Activated CD4-positive, alpha-beta memory T cell treated with anti-CD3 and anti-CD28 coated beads, Interleukin-2, amount 10 ng/mL, durations not matched to agents 7 days and 5 days (primary cell): ENCODE data around the gene IPCEF1. TPM values are rescaled to one million over a fixed set of nuclear protein-coding genes. Genes with fewer than 3 reads are reported as not detected.

Source experiments
- CTCF ChIA-PET: fragments of 350-600 bp; sonication (Branson Sonifier 250); formaldehyde crosslinking; loops from one replicate; lab custom pipeline; 2021; ENCODE audit warnings: antibody characterized with exemption, inconsistent platforms; lab: Charles Lee
- POLR2A ChIA-PET: fragments of 350-600 bp; sonication (Branson Sonifier 250); formaldehyde crosslinking; loops from one replicate; lab custom pipeline; 2021; ENCODE audit warnings: antibody characterized with exemption; lab: Charles Lee
- DNase-seq: peaks from one replicate; pipeline ENCODE4 v3.0.0-alpha.2; 2020
- H3K27ac Mint-ChIP-seq: one replicate; pipeline ENCODE4 v1.8.0; 2021; ENCODE audit warnings: mild to moderate bottlenecking, mixed read lengths
- H3K27me3 Mint-ChIP-seq: one replicate; pipeline ENCODE4 v1.8.0; 2021; ENCODE audit warnings: mixed read lengths
- H3K36me3 Mint-ChIP-seq: one replicate; pipeline ENCODE4 v1.8.0; 2021; ENCODE audit warnings: low read depth, mixed read lengths
- H3K4me1 Mint-ChIP-seq: one replicate; pipeline ENCODE4 v1.8.0; 2021; ENCODE audit warnings: mixed read lengths
- H3K4me3 Mint-ChIP-seq: one replicate; pipeline ENCODE4 v1.8.0; 2021; ENCODE audit warnings: mild to moderate bottlenecking, mixed read lengths
- H3K9me3 Mint-ChIP-seq: one replicate; pipeline ENCODE4 v1.8.0; 2021; ENCODE audit warnings: mixed read lengths
- total RNA-seq, 2 experiments: library from RNA; stranded (reverse); gene quantifications; one replicate each; pipeline ENCODE4 v1.2.3, GENCODE V29; 2021

The IPCEF1 gene
- total RNA-seq, 2 experiments from 2014 or later = 13.8 to 20.3 TPM

DNA sequence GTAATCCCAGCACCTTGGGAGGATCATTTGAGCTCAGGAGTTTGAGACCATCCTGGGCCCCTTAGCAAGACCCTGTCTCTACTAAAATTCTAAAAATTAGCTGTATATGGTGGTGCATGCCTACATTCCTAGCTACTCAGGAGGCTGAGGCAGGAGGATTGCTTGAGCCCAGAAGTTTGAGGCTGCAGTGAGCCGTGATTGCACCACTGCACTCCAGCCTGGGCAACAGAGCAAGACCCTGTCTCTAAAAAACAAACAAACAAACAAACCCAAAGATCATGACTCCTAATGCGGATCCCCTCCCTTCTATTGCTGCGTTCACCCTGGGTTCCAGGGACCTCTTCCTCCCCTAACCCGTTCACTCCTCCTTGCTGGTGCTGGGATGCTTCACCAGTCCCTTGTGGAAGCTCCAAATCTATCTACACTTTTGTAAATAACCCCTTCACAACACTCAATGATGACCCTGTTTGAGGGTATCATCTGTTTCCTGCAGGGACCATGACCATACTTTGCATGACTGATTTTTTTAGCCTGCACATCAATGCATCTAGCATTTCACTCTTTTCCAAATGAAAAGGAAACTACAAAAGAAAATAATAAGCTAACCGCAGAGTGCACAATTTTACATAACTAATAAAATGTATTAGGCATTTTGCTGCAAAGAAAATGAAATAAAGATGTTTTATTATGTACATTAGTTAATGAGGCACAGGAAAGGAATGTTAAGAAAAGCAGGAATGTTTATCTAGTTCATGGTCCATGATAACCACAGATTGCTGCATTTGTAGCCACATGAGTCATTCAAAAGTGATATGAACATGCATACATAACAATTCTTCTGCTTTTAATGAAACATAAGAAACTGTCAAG lies 30.5 kb upstream of the IPCEF1 start:
- Mint-ChIP-seq H3K36me3 (no peaks in the 10 kb centered on the region), H3K27me3 (peaks cover 11% of the 10 kb centered on the region), H3K4me3 (no peak overlapping the region), H3K4me1 (no peaks in the 10 kb centered on the region), H3K27ac (no peak overlapping the region), H3K9me3 (no peaks in the 10 kb centered on the region)
- POLR2A ChIA-PET = no interaction called here
- no peak for DNase-seq
- CTCF ChIA-PET = interaction anchor here (0.6 kb wide), 1 partner anchor 170 kb away, joined by 3 read pairs; no protein-coding TSS in a partner anchor

DNA sequence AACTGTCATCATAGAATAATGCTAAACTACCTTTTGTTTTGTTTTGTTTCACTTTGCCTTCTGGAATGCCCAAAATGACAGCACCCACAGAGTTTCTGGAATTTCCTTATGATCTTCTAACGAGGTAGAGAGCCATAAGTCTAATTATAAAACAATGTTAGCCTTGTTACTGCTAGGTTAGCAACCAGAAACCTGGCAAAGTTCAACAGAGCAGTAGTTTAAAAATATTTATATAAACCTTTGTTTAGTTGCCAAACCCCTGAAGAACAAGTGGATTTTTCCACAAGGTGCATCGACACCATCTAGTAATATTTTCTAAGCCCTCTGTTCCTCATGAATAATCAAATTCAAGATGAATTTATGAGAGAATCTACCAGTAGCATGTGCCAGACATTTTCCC lies 27.6 kb upstream of the IPCEF1 start:
- Mint-ChIP-seq H3K9me3 (no peaks in the 10 kb centered on the region), H3K4me1 (no peaks in the 10 kb centered on the region), H3K27me3 (peaks cover 8% of the 10 kb centered on the region), H3K4me3 (no peak overlapping the region), H3K27ac (no peak overlapping the region), H3K36me3 (no peaks in the 10 kb centered on the region)
- no peak for DNase-seq
- POLR2A ChIA-PET = no interaction called here
- CTCF ChIA-PET = no interaction called here

DNA sequence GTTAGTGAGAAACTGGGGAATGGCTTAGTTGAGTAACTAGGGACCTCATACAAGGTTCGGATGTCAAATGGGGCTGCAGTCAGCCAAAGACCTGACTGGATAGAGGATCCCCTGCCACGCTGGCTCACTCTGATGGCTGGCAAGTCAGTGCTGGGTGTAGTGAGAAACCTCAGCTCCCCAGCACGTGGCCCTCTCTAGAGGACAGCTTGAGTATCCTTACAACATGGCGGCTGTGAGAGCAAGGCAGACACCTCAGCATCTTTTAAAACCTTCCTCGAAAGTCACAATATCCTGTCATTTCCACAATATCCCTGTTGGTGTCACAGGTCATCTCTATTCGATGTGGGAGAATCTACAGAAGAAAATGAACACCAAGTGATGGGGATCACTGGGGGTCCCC lies 26.7 kb upstream of the IPCEF1 start:
- Mint-ChIP-seq H3K4me3 (no peak overlapping the region), H3K27ac (no peak overlapping the region), H3K36me3 (no peaks in the 10 kb centered on the region), H3K4me1 (no peaks in the 10 kb centered on the region), H3K27me3 (peaks cover 8% of the 10 kb centered on the region), H3K9me3 (no peaks in the 10 kb centered on the region)
- no peak for DNase-seq
- POLR2A ChIA-PET = no interaction called here
- CTCF ChIA-PET = no interaction called here

DNA sequence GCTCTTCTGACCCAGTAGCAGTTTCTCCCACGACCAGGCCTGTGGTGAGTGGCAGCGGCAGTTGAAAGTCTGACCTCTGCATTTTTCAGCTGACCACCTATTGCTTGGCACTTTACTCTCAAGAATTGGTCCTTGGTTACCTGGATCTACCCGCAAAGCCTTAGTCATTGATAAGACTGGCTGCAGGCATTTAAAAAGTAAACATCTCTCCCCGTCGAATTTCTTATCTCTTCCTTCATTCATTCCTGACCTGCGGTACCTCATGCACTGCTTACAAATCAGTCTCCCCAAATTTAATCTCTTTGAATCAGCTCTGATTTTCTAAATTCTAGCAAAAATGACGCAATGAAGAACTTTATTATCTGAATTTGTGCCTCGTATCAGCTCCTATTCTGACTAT lies 26.1 kb upstream of the IPCEF1 start:
- no peak for DNase-seq
- ChIA-PET POLR2A (no interaction called here), CTCF (no interaction called here)
- no peak overlapping the region for H3K27ac Mint-ChIP-seq
- H3K4me1 Mint-ChIP-seq = no peaks in the 10 kb centered on the region
- H3K27me3 Mint-ChIP-seq = peaks cover 8% of the 10 kb centered on the region
- no peaks in the 10 kb centered on the region for H3K9me3 Mint-ChIP-seq
- H3K36me3 Mint-ChIP-seq = no peaks in the 10 kb centered on the region
- H3K4me3 Mint-ChIP-seq = no peak overlapping the region

DNA sequence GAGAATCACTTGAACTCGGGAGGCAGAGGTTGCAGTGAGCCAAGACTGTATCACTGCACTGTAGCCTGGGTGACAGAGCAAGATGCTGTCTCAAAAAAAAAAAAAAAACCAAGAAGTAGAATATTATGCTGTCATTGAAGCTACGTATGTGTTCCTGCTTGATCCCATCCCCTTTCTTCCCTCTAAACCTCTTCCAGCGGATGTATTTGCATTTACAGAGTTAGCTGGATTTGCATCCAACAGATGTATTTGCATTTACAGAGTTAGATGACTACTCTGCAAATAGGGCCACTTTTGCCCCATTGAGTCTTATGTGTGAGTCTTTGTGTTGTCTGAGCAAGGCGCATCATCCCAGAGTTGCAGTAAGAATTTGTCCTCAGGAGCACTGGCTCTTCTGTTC lies 24.9 kb upstream of the IPCEF1 start:
- no peaks in the 10 kb centered on the region for H3K9me3 Mint-ChIP-seq
- ChIA-PET CTCF (no interaction called here), POLR2A (no interaction called here)
- H3K27ac Mint-ChIP-seq = no peak overlapping the region
- H3K36me3 Mint-ChIP-seq = no peaks in the 10 kb centered on the region
- DNase-seq = no peak
- H3K4me3 Mint-ChIP-seq = no peak overlapping the region
- no peaks in the 10 kb centered on the region for H3K4me1 Mint-ChIP-seq
- peaks cover 8% of the 10 kb centered on the region for H3K27me3 Mint-ChIP-seq

DNA sequence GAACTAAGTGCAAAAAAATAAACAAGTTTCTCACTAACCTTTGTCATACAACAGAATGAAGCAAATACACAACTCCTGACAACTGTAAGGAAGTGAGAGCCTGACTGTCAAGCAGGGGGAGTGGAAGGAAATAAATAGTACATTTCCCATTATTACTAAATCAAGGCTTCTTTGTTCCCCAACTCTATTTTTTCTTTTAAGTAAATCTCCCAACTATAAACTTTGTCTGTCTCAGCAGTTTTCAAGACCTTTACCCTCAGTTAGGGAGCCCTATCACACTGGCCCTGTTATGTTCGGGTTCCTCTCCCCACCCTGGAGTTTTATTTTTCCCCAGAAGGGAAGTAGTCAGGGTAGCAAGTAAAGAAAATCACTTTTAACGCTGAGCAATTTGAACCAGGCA lies 24.1 kb upstream of the IPCEF1 start:
- Mint-ChIP-seq H3K36me3 (no peaks in the 10 kb centered on the region), H3K27ac (no peak overlapping the region), H3K4me1 (no peaks in the 10 kb centered on the region), H3K4me3 (no peak overlapping the region), H3K27me3 (peaks cover 6% of the 10 kb centered on the region), H3K9me3 (no peaks in the 10 kb centered on the region)
- ChIA-PET CTCF (no interaction called here), POLR2A (no interaction called here)
- DNase-seq = no peak

DNA sequence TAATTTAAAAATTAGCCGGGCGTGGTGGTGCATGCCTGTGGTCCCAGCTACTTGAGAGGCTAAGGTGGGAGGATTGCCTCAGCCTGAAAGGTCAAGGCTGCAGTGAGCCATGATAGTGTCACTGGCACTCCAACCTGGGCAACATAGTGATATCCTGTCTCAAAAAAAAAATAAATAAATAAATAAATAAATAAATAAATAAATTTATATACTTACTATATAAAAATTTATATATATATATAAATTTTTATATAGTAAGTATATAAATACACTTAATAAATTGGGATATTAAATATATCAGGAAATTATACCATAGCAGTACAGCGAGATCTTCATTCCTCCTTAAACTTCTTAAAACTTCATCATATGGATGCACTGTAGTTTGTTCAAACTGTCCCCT lies 23.0 kb upstream of the IPCEF1 start:
- Mint-ChIP-seq H3K27me3 (no peaks in the 10 kb centered on the region), H3K4me1 (no peaks in the 10 kb centered on the region), H3K9me3 (no peaks in the 10 kb centered on the region), H3K36me3 (no peaks in the 10 kb centered on the region), H3K4me3 (no peak overlapping the region), H3K27ac (no peak overlapping the region)
- CTCF ChIA-PET = no interaction called here
- no peak for DNase-seq
- POLR2A ChIA-PET = no interaction called here

DNA sequence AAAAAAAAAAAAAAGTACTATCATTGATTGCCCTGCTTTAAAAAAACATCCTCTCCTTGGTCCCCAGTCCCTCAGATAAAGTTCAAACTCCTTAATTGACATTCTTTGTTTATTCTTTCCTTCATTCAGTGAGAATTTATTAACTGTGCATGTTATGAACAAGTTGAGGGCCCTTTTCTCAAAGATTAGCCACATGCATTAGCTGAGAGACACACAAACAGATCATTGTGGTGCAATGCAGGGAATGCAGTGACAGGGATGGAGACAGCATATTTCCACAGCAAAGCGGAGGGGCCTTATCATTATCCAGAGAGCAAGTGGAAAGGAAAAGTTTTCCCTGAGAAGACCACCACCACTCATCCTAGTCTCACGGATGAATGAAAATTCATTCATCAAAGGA lies 21.9 kb upstream of the IPCEF1 start:
- Mint-ChIP-seq H3K36me3 (no peaks in the 10 kb centered on the region), H3K4me1 (no peaks in the 10 kb centered on the region), H3K27ac (no peak overlapping the region), H3K27me3 (no peaks in the 10 kb centered on the region), H3K9me3 (no peaks in the 10 kb centered on the region), H3K4me3 (no peak overlapping the region)
- no peak for DNase-seq
- CTCF ChIA-PET = no interaction called here
- POLR2A ChIA-PET = no interaction called here

DNA sequence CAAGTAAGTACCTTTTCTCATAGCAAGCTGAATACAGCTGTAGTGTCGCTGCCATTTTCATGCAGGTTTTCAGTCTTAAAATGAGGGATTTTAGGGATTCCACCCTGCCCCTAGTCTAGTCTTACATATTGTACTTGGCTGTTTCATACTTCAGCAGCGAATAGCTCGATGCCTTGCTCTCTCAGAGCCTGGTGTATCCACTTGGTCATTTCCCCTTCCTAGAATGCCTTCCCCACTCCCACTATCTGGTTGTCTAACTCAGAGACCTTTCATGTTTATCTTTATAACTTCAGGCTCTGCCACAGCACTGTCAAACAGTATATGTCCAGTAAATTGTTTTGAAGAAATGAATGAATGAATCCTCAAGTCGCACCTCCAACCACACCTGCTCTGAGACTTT lies 21.1 kb upstream of the IPCEF1 start:
- Mint-ChIP-seq H3K9me3 (no peaks in the 10 kb centered on the region), H3K27me3 (peaks cover 1% of the 10 kb centered on the region), H3K27ac (no peak overlapping the region), H3K36me3 (no peaks in the 10 kb centered on the region), H3K4me3 (no peak overlapping the region), H3K4me1 (no peaks in the 10 kb centered on the region)
- CTCF ChIA-PET = no interaction called here
- POLR2A ChIA-PET = no interaction called here
- DNase-seq = no peak

DNA sequence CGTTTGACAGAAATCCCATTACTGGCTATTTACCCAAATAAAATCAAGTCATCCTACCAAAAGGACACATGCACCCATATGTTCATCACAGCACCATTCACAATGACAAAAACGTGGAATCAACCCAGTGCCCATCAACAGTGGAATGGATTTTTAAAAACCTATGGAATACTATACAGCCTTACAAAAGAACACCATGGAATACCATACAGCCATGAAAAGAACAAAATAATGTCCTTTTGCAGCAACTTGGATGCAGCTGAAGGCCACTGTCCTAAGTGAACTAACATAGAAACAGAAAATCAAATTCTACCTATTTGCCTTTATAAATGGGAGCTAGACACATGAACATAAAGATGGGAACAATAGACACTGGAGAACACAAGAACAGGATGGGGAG lies 17.4 kb upstream of the IPCEF1 start:
- DNase-seq = no peak
- no peaks in the 10 kb centered on the region for H3K9me3 Mint-ChIP-seq
- POLR2A ChIA-PET = no interaction called here
- no peaks in the 10 kb centered on the region for H3K36me3 Mint-ChIP-seq
- CTCF ChIA-PET = no interaction called here
- no peak overlapping the region for H3K27ac Mint-ChIP-seq
- no peak overlapping the region for H3K4me3 Mint-ChIP-seq
- H3K27me3 Mint-ChIP-seq = peaks cover 1% of the 10 kb centered on the region
- H3K4me1 Mint-ChIP-seq = no peaks in the 10 kb centered on the region

DNA sequence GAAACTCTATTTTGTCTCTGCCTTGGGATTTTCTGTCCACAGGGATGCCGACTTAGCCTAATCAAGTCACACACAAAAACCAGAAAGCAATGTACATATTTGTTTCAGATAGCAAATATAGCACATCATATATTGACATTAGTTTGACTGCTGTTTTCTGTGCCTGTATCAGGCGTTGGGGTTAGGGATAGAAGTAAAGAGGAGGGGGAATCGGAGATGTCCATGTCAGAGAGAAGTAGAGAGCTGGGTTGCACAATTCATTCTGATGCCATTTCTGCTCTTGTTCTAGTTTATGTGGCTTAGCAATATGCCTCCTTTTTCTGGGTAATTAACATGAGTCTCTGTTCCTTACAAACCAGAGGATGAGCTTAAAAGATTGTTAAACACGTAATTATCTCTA lies 14.7 kb upstream of the IPCEF1 start:
- Mint-ChIP-seq H3K27ac (no peak overlapping the region), H3K4me3 (no peak overlapping the region), H3K27me3 (peaks cover 1% of the 10 kb centered on the region), H3K36me3 (no peaks in the 10 kb centered on the region), H3K9me3 (no peaks in the 10 kb centered on the region), H3K4me1 (no peaks in the 10 kb centered on the region)
- DNase-seq = no peak
- CTCF ChIA-PET = interaction anchor here (0.6 to 4.2 kb wide), 2 partner anchors 96 to 218 kb away, joined by 3 to 16 read pairs; no protein-coding TSS in a partner anchor
- POLR2A ChIA-PET = no interaction called here

DNA sequence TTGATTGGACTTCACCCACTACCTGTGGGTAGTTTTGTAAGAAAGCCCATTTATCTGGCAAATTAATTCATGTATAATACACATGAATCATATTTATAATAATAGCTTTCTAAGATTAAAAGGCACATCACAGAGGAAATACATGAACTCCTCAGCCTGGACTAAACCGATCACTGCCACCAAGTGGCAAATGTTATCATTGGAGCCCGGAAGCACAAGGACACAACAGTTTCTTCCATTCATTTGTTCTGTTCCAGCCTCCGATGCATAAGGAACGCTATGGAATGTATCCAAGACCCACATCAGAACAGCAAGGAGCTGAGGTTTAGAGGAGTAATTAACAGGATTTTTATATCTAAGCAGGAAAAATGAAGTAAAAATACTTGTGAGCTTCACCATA lies 13.9 kb upstream of the IPCEF1 start:
- H3K9me3 Mint-ChIP-seq = no peaks in the 10 kb centered on the region
- no peak overlapping the region for H3K4me3 Mint-ChIP-seq
- ChIA-PET POLR2A (no interaction called here), CTCF (interaction anchor here (0.6 to 4.2 kb wide), 3 partner anchors 95 to 217 kb away, joined by 3 to 16 read pairs (median 3); no protein-coding TSS in a partner anchor)
- peaks cover 3% of the 10 kb centered on the region for H3K27me3 Mint-ChIP-seq
- no peaks in the 10 kb centered on the region for H3K36me3 Mint-ChIP-seq
- H3K4me1 Mint-ChIP-seq = no peaks in the 10 kb centered on the region
- H3K27ac Mint-ChIP-seq = no peak overlapping the region
- DNase-seq = no peak

DNA sequence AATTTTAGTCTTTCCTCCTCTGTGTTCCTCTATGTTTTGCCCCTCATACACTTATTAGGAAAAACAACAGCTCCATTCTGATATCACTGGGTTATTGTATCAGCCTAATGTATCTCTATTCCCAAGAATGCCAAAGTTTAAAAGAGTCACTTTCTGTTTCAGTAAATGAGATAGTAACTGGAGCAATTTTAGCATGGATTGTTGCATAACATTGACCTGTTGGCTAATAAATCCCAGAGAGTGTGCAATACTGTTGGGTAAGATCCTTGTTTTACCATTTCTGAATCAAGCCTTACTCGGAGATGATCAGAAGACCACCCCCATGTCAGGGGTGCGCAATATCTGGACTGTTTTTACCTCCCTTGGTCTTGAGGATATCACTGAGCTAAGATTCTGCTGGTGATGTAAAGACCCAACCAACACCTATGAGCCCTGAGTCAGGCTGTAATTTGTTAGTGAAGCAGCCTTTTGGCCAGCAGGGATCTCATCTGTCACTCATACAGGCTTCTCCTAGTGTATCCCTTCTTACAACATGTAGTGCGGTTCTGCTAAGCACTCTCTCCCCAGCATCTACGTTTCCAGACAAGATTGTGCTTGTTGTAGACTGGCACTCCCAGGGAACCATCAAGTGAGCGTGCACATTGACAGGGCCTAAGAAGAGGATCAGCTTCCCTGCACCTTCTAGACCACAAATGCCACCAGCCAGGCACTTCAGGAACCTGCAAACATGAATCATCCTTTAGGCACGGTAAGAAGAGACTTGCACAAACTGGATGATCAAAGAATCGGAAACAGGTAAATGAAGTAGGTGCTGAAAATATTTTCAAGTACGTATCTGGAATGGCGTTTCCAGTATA lies 11.5 kb upstream of the IPCEF1 start:
- POLR2A ChIA-PET = no interaction called here

More for the DNA sequence above, 11.5 kb upstream of the IPCEF1 start:
- no peak overlapping the region for H3K4me3 Mint-ChIP-seq
- no peak for DNase-seq
- peaks cover 9% of the 10 kb centered on the region for H3K27me3 Mint-ChIP-seq
- CTCF ChIA-PET = interaction anchor here (4.2 kb wide), 1 partner anchor 214 kb away, joined by 16 read pairs; no protein-coding TSS in a partner anchor
- no peak overlapping the region for H3K27ac Mint-ChIP-seq
- H3K9me3 Mint-ChIP-seq = no peaks in the 10 kb centered on the region
- H3K4me1 Mint-ChIP-seq = no peaks in the 10 kb centered on the region
- H3K36me3 Mint-ChIP-seq = no peaks in the 10 kb centered on the region
